ENCODE results near the gene ZNF134.

DNA sequence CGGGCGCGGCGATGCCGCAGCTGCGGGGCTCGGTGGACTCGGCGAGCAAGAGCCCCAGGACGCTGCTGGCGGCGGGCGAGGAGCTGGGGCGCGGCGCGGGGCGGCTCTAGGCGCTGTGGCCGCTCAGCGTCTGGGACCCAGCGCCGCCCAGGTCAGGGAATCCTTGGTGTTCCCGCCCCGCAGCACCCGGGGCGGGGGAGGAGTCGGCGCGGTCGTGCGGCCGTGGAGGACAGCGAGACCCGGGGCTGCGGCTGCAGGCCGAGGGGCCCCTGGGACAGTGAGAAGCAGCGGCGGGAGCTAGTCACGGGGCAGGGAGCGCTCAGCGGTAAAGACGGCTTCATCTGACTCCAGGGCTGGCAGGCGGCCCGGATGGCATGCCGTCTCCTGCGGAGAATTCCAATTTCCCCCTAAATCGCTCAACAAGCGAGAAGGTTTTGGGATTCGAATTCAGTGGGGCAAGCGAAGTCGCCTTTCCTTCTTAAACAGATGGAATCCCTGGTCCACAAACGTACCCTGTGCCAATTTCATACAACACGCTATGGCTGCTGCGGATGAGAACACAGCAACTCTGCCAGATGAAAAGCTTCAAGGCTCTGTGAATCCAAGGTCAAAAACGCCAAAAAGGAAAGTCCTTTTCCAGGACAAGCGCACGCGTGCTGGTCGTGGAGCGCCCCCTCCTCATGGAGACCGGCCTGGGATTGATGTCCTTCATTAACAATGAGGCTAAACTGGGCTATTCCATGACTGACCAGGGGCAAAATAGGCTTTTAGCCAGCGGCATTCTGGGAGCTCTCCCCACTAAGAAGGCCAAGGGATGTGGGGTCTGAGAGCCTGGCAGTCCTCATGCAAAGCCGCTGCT lies 50.5 kb downstream of the ZNF134 start:
- TF ChIP-seq, protein P1, sequence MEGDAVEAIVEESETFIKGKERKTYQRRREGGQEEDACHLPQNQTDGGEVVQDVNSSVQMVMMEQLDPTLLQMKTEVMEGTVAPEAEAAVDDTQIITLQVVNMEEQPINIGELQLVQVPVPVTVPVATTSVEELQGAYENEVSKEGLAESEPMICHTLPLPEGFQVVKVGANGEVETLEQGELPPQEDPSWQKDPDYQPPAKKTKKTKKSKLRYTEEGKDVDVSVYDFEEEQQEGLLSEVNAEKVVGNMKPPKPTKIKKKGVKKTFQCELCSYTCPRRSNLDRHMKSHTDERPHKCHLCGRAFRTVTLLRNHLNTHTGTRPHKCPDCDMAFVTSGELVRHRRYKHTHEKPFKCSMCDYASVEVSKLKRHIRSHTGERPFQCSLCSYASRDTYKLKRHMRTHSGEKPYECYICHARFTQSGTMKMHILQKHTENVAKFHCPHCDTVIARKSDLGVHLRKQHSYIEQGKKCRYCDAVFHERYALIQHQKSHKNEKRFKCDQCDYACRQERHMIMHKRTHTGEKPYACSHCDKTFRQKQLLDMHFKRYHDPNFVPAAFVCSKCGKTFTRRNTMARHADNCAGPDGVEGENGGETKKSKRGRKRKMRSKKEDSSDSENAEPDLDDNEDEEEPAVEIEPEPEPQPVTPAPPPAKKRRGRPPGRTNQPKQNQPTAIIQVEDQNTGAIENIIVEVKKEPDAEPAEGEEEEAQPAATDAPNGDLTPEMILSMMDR (IDR thresholded peaks at IDR 0.05): no peak
- no peak for TF ChIP-seq NR2C2 (CRISPR knock-in tag; IDR thresholded peaks at IDR 0.05)
- 0 out of 2 replicates have a peak, but pooled peaks have one; percentile 27 for TF ChIP-seq CREB1 (CRISPR knock-in tag; IDR thresholded peaks at IDR 0.05)
- TF ChIP-seq ZNF423 (CRISPR knock-in tag; IDR thresholded peaks at IDR 0.05): no peak
- TF ChIP-seq ZBTB21 (CRISPR knock-in tag; IDR thresholded peaks at IDR 0.05; ENCODE audit: borderline replicate concordance): peak; percentile 50; the same call in 1 of the 2 replicates
- TF ChIP-seq ZNF121 (CRISPR knock-in tag; IDR thresholded peaks at IDR 0.05): 0 out of 2 replicates have a peak, but pooled peaks have one; percentile 12
